ENCODE data around the gene SMAD9. TPM values are rescaled to one million over a fixed set of nuclear protein-coding genes. Genes with fewer than 3 reads are reported as not detected.
"Not testable (repeated sequence)": the region's sequence is repeated elsewhere in the genome, so short reads cannot be mapped to it uniquely, and the experiment has no call there.

SMAD9 gene
- total and polyA plus RNA-seq, 2 of the 4 experiments (the other 2 are of a cell fraction): 3.2 to 4.8 TPM

DNA sequence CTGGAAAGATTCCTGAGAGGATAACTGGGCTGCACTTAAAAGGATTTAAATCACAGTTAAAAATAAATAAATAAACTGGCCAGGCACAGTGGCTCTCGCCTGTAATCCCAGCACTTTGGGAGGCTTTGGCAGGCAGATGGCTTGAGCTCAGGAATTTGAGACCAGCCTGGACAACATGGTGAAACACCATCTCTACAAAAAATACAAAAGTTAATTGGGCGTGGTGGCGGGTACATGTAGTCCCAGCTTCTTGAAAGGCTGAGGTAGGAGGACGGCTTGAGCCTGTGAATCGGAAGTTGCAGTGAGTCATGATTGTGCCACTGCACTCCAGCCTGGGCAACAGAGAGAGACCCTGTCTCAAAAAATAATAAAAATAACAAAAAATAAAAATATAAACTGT, 36.6 kb downstream of the SMAD9 start:
- POLR2A ChIA-PET (ENCODE audit: unreplicated experiment); H3K27ac ChIP-seq (ENCODE audit: insufficient read depth, low read length); H4K8ac ChIP-seq (ENCODE audit: low read depth in 2 of 2, low read length in 2 of 2); H3K4me3 ChIP-seq (ENCODE audit: insufficient read depth, low read depth, low read length); DNase-seq; in situ Hi-C loops (cut with MboI; ENCODE audit: low sequenced_read_pairs); H3K14ac ChIP-seq (replicated peaks; ENCODE audit: low read depth, low read length); H4K91ac ChIP-seq (ENCODE audit: insufficient read depth, low read depth, low read length); H2BK20ac ChIP-seq (ENCODE audit: low read depth, low read length); H4K5ac ChIP-seq (ENCODE audit: low read depth, low read length); BruUV-seq (replicated peaks); H3K9me3 ChIP-seq (ENCODE audit: control insufficient read depth, insufficient read depth, low read length); H3K18ac ChIP-seq (ENCODE audit: low read depth, low read length); H2BK15ac ChIP-seq (ENCODE audit: low read depth, low read length); H3K56ac ChIP-seq (ENCODE audit: extremely low read depth, insufficient read depth, low read length); H2BK120ac ChIP-seq (ENCODE audit: low read depth, low read length); H3K27me3 ChIP-seq (ENCODE audit: control insufficient read depth, insufficient read depth, low read length); H4K20me1 ChIP-seq (ENCODE audit: insufficient read depth, low read length); H3K4ac ChIP-seq (ENCODE audit: low read depth, low read length); H2BK5ac ChIP-seq (ENCODE audit: low read depth, low read length, poor library complexity, severe bottlenecking); H2AK9ac ChIP-seq (replicated peaks; ENCODE audit: low read depth, low read length, poor library complexity); dilution Hi-C loops (cut with HindIII; ENCODE audit: low sequenced_read_pairs, unreplicated experiment); H3K4me1 ChIP-seq (ENCODE audit: control insufficient read depth, insufficient read depth, low read length); H2AK5ac ChIP-seq (ENCODE audit: low read depth, low read length); H3K23ac ChIP-seq (ENCODE audit: low read depth, low read length); H3K9ac ChIP-seq (ENCODE audit: low read depth, low read length); H2AFZ ChIP-seq (replicated peaks; ENCODE audit: low read length, poor library complexity); H3K4me2 ChIP-seq (ENCODE audit: low read depth, low read length); H3K36me3 ChIP-seq (ENCODE audit: control insufficient read depth, insufficient read depth, low read length): not testable (repeated sequence)
- no CpG with 5 or more reads among the region's 5 CpGs for WGBS, 2 experiments (ENCODE audit: extremely low coverage in 2 of 2, insufficient read length in 1 of 2)
- ATAC-seq (ENCODE audit: low read depth): peak; percentile 13; the same call in 1 of the 2 replicates
- CTCF ChIA-PET: interaction anchor here (0.7 kb wide), 1 partner anchor 100 kb away, joined by 3 read pairs; no protein-coding TSS in a partner anchor
- peaks cover 29 to 46% of the 10 kb centered on the region in 2 experiments for H3K79me1 ChIP-seq (ENCODE audit: low read depth in 1 of 2, low read length in 2 of 2)
- H3K9me1 ChIP-seq (ENCODE audit: insufficient read depth, low read length): peaks cover 13% of the 10 kb centered on the region
- intact Hi-C loops (cut with micrococcal nuclease): loop anchor here (5.0 kb wide), 1 partner anchor 34 kb away; no protein-coding TSS in a partner anchor
